Measurements from ENCODE around the gene DAPK3. TPM values are rescaled to one million over a fixed set of nuclear protein-coding genes. Genes with fewer than 3 reads are reported as not detected.

The DAPK3 gene
- total and polyA plus RNA-seq, 2 donors = 21.2 to 50.7 TPM

DNA sequence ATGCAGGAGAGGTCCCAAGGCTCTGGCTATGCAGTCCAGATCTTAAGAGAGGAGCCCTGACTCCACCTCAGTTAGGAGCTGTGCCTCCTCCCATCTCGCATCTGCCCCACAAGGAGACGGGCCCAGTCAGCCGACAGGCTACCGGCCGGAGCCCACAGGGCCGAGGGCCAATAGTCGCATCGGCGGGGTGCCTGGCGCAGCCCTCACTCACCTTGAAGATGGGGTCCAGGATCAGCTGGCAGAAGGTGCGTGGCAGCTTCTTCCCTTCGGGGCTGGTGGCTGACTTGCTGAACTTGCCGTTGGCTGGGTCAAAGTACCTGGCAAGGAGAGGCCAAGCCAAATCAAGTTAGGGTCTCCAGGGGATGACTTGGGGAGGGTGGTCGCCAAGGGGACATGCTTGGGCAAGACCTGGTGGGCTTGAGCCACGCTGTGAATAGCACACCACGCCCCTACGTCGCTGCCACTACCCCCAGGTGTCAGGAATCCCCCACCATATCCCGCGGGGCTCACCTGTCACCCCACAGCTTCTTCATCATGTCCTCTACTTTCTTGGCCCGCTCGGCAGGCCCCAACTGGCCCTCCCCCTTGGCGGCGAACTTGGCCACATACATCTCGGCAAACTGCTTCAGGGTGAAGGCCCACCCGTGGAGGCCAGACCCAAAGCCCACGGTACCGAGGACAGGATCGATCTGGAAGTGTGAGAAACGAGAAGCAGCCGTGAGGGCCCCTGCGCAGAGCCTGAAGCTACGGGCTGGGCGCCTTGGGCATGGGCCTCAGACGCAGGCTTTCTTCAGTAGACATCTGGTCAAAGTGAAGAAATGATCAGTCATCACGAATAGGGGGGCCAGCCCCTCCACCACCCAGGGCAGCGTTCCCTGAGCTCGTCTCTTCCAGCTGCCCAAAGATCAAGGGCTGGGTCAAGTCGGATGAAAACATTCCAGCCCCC is 11.1 kb upstream of the DAPK3 start:
- Histone ChIP-seq H3K4me1 (ENCODE audit: control insufficient read depth in 2 of 2, insufficient read depth in 2 of 2, low read length in 2 of 2) (peaks cover 16 to 33% of the 10 kb centered on the region in 2 donors), H3K36me3 (ENCODE audit: control insufficient read depth in 2 of 2, insufficient read depth in 2 of 2, low read length in 1 of 2) (peaks cover 74 to 75% of the 10 kb centered on the region in 2 donors), H3K4me3 (ENCODE audit: low read length in 2 of 2) (no peak overlapping the region), H3K9me3 (ENCODE audit: control insufficient read depth in 2 of 2, insufficient read depth in 1 of 2, low read length in 1 of 2) (peaks cover 1 to 11% of the 10 kb centered on the region in 2 donors), H3K27ac (ENCODE audit: low read depth in 1 of 2, low read length in 1 of 2) (no peak overlapping the region), H3K27me3 (ENCODE audit: control insufficient read depth in 2 of 2, insufficient read depth in 1 of 2, low read length in 1 of 2) (peaks cover 0 to 7% of the 10 kb centered on the region in 2 donors)
- WGBS = 96% methylated on average over 39 of the region's 39 CpGs
- no peak for DNase-seq (ENCODE audit: low read depth in 6 of 9, low spot score in 9 of 9)

DNA sequence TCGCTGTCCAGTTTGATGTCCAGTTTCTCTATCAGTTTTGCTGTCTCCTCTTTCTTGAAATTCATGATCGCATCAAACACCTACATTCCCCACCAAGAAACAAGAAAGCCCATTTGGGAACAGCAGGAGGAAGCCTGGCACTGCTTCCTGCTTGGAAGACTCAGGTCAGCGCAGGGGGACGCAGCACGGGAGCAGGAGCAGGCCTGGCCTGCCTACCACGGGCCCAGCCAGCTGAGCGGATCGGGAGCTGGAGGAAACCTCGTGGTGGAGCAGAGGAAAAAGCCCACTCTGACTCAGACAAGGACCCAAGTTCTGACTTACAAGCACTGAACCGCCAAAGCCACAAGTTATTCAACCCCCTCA is 10.5 kb upstream of the DAPK3 start:
- Histone ChIP-seq H3K4me1 (ENCODE audit: control insufficient read depth in 2 of 2, insufficient read depth in 2 of 2, low read length in 2 of 2) (peaks cover 14 to 26% of the 10 kb centered on the region in 2 donors), H3K36me3 (ENCODE audit: control insufficient read depth in 2 of 2, insufficient read depth in 2 of 2, low read length in 1 of 2) (peaks cover 80 to 81% of the 10 kb centered on the region in 2 donors), H3K27me3 (ENCODE audit: control insufficient read depth in 2 of 2, insufficient read depth in 1 of 2, low read length in 1 of 2) (peaks cover 0 to under 1% of the 10 kb centered on the region in 2 donors), H3K9me3 (ENCODE audit: control insufficient read depth in 2 of 2, insufficient read depth in 1 of 2, low read length in 1 of 2) (peaks cover 1 to 11% of the 10 kb centered on the region in 2 donors), H3K4me3 (ENCODE audit: low read length in 2 of 2) (no peak overlapping the region), H3K27ac (ENCODE audit: low read depth in 1 of 2, low read length in 1 of 2) (no peak overlapping the region)
- 95% methylated on average over 10 of the region's 10 CpGs for WGBS
- no peak for DNase-seq (ENCODE audit: low read depth in 6 of 9, low spot score in 9 of 9)

DNA sequence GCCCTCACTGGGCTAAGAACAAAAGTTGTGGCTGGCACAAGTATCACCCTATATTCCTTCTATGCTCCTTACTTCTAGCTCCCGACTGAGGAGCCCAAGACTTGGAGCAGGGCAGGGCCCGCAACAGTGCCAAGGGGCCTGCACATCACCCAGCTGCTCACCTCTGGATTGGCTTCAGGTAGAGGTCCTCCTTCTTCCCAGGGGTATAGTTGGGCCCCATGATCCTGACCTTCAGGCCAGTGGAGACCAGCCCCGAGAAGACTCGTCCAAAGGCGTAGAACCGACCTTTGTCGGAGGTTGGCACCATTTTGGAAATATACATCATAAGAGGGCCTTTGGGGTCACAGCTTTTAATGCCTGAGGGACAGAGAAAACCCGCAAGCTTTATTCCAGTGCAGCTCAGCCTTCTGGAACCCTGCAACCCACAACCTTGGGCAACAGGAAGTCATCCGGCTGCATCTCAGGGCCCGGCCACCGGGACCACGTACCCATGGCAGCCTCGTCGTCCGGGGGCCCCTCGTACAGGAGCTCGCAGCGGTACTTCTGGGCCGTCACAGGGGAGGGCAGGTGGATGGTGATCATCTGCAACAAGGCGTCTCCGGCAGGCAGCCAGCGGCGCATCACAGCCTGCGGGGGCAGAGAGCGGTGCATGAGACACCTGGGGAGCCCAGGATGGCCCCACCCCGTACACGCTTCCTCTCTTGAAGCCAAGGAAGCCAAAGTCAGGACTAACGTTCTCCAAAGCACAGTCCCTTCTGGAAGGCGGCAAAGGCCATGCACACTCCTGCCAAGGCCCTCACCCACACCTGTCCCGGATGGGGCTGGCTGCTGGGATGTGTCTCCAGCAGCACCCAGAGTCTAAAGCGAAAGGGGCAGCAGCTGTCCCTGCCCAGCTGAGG is 9.7 kb upstream of the DAPK3 start:
- WGBS = 96% methylated on average over 31 of the region's 31 CpGs
- Histone ChIP-seq H3K27me3 (ENCODE audit: control insufficient read depth in 2 of 2, insufficient read depth in 1 of 2, low read length in 1 of 2) (peaks cover 0 to 2% of the 10 kb centered on the region in 2 donors), H3K27ac (ENCODE audit: low read depth in 1 of 2, low read length in 1 of 2) (no peak overlapping the region), H3K9me3 (ENCODE audit: control insufficient read depth in 2 of 2, insufficient read depth in 1 of 2, low read length in 1 of 2) (peaks cover 1 to 11% of the 10 kb centered on the region in 2 donors), H3K36me3 (ENCODE audit: control insufficient read depth in 2 of 2, insufficient read depth in 2 of 2, low read length in 1 of 2) (peaks cover 88% of the 10 kb centered on the region in 2 donors), H3K4me3 (ENCODE audit: low read length in 2 of 2) (no peak overlapping the region), H3K4me1 (ENCODE audit: control insufficient read depth in 2 of 2, insufficient read depth in 2 of 2, low read length in 2 of 2) (peaks cover 6 to 18% of the 10 kb centered on the region in 2 donors)
- DNase-seq (ENCODE audit: low read depth in 6 of 9, low spot score in 9 of 9) = no peak

DNA sequence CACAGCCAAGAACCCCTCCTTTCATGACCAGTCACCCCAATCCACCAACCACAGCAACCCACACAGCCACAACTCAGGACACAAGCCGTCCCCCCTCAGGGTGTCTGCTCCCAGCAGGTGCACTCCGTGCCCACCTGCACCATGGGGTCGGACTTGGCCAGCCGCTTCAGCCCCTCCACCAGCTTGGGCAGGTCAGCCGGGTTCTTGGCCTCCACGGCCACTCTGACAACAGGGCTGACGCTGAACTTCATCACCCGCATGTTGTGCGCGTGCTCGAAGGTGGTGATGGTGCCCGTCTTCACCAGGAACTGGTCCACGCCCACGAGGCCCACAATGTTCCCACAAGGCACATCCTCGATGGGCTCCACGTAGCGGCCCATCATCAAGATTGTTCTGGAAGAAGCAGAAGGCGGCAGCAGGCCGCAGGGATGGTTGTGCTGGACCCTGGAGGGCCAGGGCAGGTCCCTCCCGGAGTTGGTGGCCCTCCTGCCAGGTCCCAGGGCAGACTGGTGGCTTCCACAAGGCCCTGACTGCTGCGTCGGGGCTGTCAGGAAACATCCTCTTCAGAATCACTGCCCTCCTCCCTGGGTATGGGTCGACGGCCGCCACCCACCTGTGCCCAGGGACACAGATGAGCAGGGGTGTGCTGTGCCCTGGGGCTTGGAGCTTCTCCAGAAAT is 8.9 kb upstream of the DAPK3 start:
- Histone ChIP-seq H3K27ac (ENCODE audit: low read depth in 1 of 2, low read length in 1 of 2) (no peak overlapping the region), H3K4me3 (ENCODE audit: low read length in 2 of 2) (no peak overlapping the region), H3K4me1 (ENCODE audit: control insufficient read depth in 2 of 2, insufficient read depth in 2 of 2, low read length in 2 of 2) (peaks cover 5 to 16% of the 10 kb centered on the region in 2 donors), H3K9me3 (ENCODE audit: control insufficient read depth in 2 of 2, insufficient read depth in 1 of 2, low read length in 1 of 2) (peaks cover 1 to 11% of the 10 kb centered on the region in 2 donors), H3K36me3 (ENCODE audit: control insufficient read depth in 2 of 2, insufficient read depth in 2 of 2, low read length in 1 of 2) (peaks cover 94 to 95% of the 10 kb centered on the region in 2 donors), H3K27me3 (ENCODE audit: control insufficient read depth in 2 of 2, insufficient read depth in 1 of 2, low read length in 1 of 2) (peaks cover 0 to 2% of the 10 kb centered on the region in 2 donors)
- DNase-seq (ENCODE audit: low read depth in 6 of 9, low spot score in 9 of 9) = no peak
- 97% methylated on average over 25 of the region's 25 CpGs for WGBS

DNA sequence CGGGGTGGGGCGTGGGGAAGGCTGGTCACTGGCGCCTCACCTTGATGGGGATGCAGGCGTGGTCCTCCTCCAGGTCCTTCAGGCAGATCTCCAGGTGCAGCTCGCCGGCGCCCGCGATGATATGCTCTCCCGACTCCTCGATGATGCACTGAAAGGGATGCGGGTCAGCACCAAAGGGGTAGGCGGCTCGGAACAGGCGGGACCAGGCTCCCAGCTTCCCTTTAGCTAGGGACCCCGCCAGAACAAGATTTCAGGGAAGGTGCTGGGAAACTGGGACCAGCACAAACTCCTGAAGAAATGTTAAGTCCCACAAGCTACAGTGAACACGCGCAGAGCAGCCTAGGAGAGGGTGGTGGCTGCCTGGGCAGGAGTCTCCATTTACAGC is 8.4 kb upstream of the DAPK3 start:
- DNase-seq (ENCODE audit: low read depth in 6 of 9, low spot score in 9 of 9) = no peak
- Histone ChIP-seq H3K4me3 (ENCODE audit: low read length in 2 of 2) (no peak overlapping the region), H3K4me1 (ENCODE audit: control insufficient read depth in 2 of 2, insufficient read depth in 2 of 2, low read length in 2 of 2) (peaks cover 4 to 14% of the 10 kb centered on the region in 2 donors), H3K9me3 (ENCODE audit: control insufficient read depth in 2 of 2, insufficient read depth in 1 of 2, low read length in 1 of 2) (peaks cover 1 to 11% of the 10 kb centered on the region in 2 donors), H3K27ac (ENCODE audit: low read depth in 1 of 2, low read length in 1 of 2) (no peak overlapping the region), H3K36me3 (ENCODE audit: control insufficient read depth in 2 of 2, insufficient read depth in 2 of 2, low read length in 1 of 2) (peaks cover 90 to 93% of the 10 kb centered on the region in 2 donors), H3K27me3 (ENCODE audit: control insufficient read depth in 2 of 2, insufficient read depth in 1 of 2, low read length in 1 of 2) (peaks cover 0 to 2% of the 10 kb centered on the region in 2 donors)
- 96% methylated on average over 18 of the region's 18 CpGs for WGBS

DNA sequence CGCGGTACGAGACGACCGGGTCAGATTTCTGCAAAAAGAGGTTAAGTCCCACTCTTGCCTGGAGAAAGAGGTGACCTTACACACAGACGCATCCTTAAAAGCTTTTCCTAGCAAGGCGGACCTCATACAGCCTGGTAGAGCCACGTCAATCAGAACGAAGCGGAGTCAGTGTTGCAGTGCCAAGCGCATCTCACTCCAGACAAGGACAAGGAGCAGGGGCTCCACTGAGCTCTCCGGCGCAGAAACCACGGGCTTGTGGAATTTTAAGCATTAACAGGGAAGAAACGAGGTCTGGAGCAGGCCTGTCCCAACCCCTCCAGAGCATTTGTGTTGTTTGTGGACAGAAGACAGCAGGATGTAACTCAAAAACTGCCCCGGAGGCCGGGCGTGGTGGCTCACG is 7.2 kb upstream of the DAPK3 start:
- Histone ChIP-seq H3K4me1 (ENCODE audit: control insufficient read depth in 2 of 2, insufficient read depth in 2 of 2, low read length in 2 of 2) (peaks cover 0 to 3% of the 10 kb centered on the region in 2 donors), H3K36me3 (ENCODE audit: control insufficient read depth in 2 of 2, insufficient read depth in 2 of 2, low read length in 1 of 2) (peaks cover 79 to 82% of the 10 kb centered on the region in 2 donors), H3K27me3 (ENCODE audit: control insufficient read depth in 2 of 2, insufficient read depth in 1 of 2, low read length in 1 of 2) (peaks cover 0 to 2% of the 10 kb centered on the region in 2 donors), H3K27ac (ENCODE audit: low read depth in 1 of 2, low read length in 1 of 2) (no peak overlapping the region), H3K9me3 (ENCODE audit: control insufficient read depth in 2 of 2, insufficient read depth in 1 of 2, low read length in 1 of 2) (peaks cover 1 to 11% of the 10 kb centered on the region in 2 donors), H3K4me3 (ENCODE audit: low read length in 2 of 2) (no peak overlapping the region)
- WGBS = 98% methylated on average over 19 of the region's 19 CpGs
- DNase-seq (ENCODE audit: low read depth in 6 of 9, low spot score in 9 of 9) = no peak

DNA sequence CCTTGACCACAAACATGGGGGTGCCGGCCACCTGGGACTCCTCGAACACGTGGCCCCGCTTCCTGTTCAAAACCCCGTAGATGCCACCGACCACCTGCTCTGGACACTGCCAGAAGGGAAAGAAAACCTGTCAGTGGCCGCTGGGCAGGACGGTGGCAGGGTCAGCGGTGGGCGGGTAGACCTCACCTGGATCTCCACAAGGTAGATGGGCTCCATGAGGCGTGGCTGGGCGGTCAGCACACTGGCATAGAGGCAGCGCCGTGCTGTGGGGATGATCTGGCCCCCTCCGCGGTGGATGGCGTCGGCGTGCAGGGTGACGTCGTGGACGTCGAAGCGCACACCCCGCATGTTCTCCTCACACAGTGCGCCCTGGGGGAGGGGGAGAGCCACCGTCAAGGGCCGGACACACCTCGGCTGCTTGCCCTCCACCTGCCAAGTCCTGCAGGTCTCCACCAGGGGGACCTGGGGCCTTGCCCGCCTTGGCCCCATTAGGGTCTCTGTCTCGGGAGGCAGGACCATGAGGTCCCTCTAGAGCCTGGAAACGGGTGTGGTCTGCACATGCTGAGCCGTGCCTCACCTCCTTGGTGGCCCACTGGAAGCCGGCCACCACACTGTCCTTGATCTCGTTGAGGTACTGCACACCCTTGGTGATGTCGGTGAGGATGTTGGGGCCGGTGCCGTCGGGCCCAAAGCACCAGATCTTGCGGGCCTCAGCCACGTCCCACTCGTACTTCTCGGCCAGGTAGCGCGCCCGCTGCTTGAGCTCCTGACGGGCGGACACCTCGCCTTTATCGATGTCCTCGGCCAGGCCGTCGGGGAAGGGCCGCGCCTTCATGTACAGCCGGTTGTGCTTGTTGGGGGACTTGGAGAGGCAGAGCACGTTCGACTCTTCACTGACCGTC is 6.6 kb upstream of the DAPK3 start:
- H3K4me3 ChIP-seq (ENCODE audit: low read length in 2 of 2) = no peak overlapping the region
- H3K4me1 ChIP-seq (ENCODE audit: control insufficient read depth in 2 of 2, insufficient read depth in 2 of 2, low read length in 2 of 2) = no peaks in the 10 kb centered on the region
- H3K36me3 ChIP-seq (ENCODE audit: control insufficient read depth in 2 of 2, insufficient read depth in 2 of 2, low read length in 1 of 2) = peaks cover 72 to 76% of the 10 kb centered on the region in 2 donors
- no peak for DNase-seq (ENCODE audit: low read depth in 6 of 9, low spot score in 9 of 9)
- H3K9me3 ChIP-seq (ENCODE audit: control insufficient read depth in 2 of 2, insufficient read depth in 1 of 2, low read length in 1 of 2) = peaks cover 1 to 7% of the 10 kb centered on the region in 2 donors
- 97% methylated on average over 59 of the region's 59 CpGs for WGBS
- H3K27ac ChIP-seq (ENCODE audit: low read depth in 1 of 2, low read length in 1 of 2) = no peak overlapping the region
- peaks cover 0 to 2% of the 10 kb centered on the region in 2 donors for H3K27me3 ChIP-seq (ENCODE audit: control insufficient read depth in 2 of 2, insufficient read depth in 1 of 2, low read length in 1 of 2)
